CD4-positive, CD25-positive, alpha-beta regulatory T cell (primary cell): ENCODE data around the gene RIBC2. TPM values are rescaled to one million over a fixed set of nuclear protein-coding genes. Genes with fewer than 3 reads are reported as not detected.

ENCODE experiments used
- ATAC-seq, 2 donors: fragments of 150-1000 bp; cut with Tn5 transposase; one replicate each; pipeline ENCODE4 v1.10.0; 2021; ENCODE audit warnings: low read depth in 2 of 2, moderate number of reproducible peaks in 2 of 2, moderate library complexity in 1 of 2
- DNase-seq, 3 donors: peaks; one replicate each; pipeline versions ENCODE4 v3.0.0 to v3.0.0-alpha.2; 2012 to 2022; ENCODE audit warnings: mixed read lengths in 1 of 3
- H3K27ac ChIP-seq: one replicate; pipeline ENCODE4 v1.7.0; 2013; ENCODE audit warnings: mild to moderate bottlenecking, low read length; ENCODE audit not compliant: insufficient read depth, poor library complexity, severe bottlenecking
- H3K27me3 ChIP-seq: one replicate; pipeline ENCODE4 v1.7.0; 2013; ENCODE audit warnings: low read length; ENCODE audit not compliant: control insufficient read depth, insufficient read depth
- H3K36me3 ChIP-seq: one replicate; pipeline ENCODE4 v1.7.0; 2013; ENCODE audit warnings: mild to moderate bottlenecking, low read length, moderate library complexity; ENCODE audit not compliant: control insufficient read depth, insufficient read depth
- H3K4me1 ChIP-seq: 2 replicates; pipeline ENCODE4 v1.7.0; 2013; ENCODE audit warnings: mild to moderate bottlenecking, low read length; ENCODE audit not compliant: insufficient read depth, control insufficient read depth, poor library complexity, severe bottlenecking
- H3K4me3 ChIP-seq: one replicate; pipeline ENCODE4 v1.7.0; 2013; ENCODE audit warnings: low read depth, mild to moderate bottlenecking, low read length, moderate library complexity
- H3K9me3 ChIP-seq, 2 experiments: 1 replicate in 1 of 2; 2 replicates in 1 of 2; pipeline ENCODE4 v1.7.0; 2013; ENCODE audit warnings: low read length in 2 of 2, mild to moderate bottlenecking in 1 of 2, moderate library complexity in 1 of 2; ENCODE audit not compliant: control insufficient read depth in 2 of 2
- H3K27ac Mint-ChIP-seq, 3 donors: one replicate each; pipeline ENCODE4 v1.8.0; 2020 to 2022; ENCODE audit warnings: mild to moderate bottlenecking in 3 of 3, mixed read lengths in 3 of 3, moderate library complexity in 2 of 3
- H3K27me3 Mint-ChIP-seq: one replicate; pipeline ENCODE4 v1.8.0; 2022; ENCODE audit warnings: mild to moderate bottlenecking, mixed read lengths
- H3K36me3 Mint-ChIP-seq: one replicate; pipeline ENCODE4 v1.8.0; 2020; ENCODE audit warnings: mixed read lengths
- H3K4me1 Mint-ChIP-seq, 4 donors: one replicate each; pipeline ENCODE4 v1.8.0; 2020 to 2022; ENCODE audit warnings: mixed read lengths in 4 of 4, mild to moderate bottlenecking in 1 of 4
- H3K4me3 Mint-ChIP-seq, 4 donors: one replicate each; pipeline ENCODE4 v1.8.0; 2020 to 2022; ENCODE audit warnings: mild to moderate bottlenecking in 4 of 4, mixed read lengths in 4 of 4, moderate library complexity in 3 of 4
- H3K9me3 Mint-ChIP-seq, 7 donors: one replicate each; pipeline ENCODE4 v1.8.0; 2020 to 2022; ENCODE audit warnings: mixed read lengths in 7 of 7, mild to moderate bottlenecking in 3 of 7, moderate library complexity in 2 of 7
- polyA plus RNA-seq, 4 donors: library from polyadenylated mRNA; unstranded; fragments of 300-500 nt; fragmentation: Illumina TruSeq; gene quantifications; one replicate each; pipeline ENCODE4 v1.2.3, GENCODE V29; 2021
- total RNA-seq: library from RNA; stranded (reverse); gene quantifications from one replicate; pipeline ENCODE4 v1.2.3, GENCODE V29; 2022

The RIBC2 gene
- total and polyA plus RNA-seq, 5 donors from 2014 or later = 0.15 to 0.67 TPM; not detected in 3

DNA sequence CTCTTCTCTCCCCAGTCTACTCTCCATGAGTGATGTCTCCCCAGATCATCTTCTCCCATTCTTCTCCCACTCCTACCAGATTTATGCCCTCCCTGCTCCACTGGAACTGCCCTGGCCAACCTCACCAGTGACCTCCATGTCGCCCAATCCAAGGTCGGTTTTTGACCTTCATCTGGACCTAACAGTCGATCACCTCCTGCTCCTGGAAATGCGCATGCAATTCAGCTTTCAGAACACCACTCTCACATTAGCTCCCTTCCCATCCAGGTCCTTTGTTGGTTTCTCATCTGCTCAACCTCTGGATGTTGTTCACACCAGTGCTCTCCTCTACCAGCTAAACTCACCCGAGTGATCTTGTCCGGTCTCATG is 5.3 kb downstream of the RIBC2 start:
- Mint-ChIP-seq H3K4me1 (peaks cover 0 to 5% (median 2%) of the 10 kb centered on the region in 4 donors), H3K27me3 (no peaks in the 10 kb centered on the region), H3K36me3 (no peaks in the 10 kb centered on the region), H3K4me3 (no peak overlapping the region), H3K27ac (no peak overlapping the region), H3K9me3 (peaks cover 0 to 4% (median 0%) of the 10 kb centered on the region in 7 donors)
- Histone ChIP-seq H3K4me1 (peaks cover 4% of the 10 kb centered on the region), H3K9me3 (no peaks in the 10 kb centered on the region), H3K4me3 (no peak overlapping the region), H3K27me3 (no peaks in the 10 kb centered on the region), H3K36me3 (no peaks in the 10 kb centered on the region), H3K27ac (no peak overlapping the region)
- DNase-seq (no peak), ATAC-seq (no peak)

DNA sequence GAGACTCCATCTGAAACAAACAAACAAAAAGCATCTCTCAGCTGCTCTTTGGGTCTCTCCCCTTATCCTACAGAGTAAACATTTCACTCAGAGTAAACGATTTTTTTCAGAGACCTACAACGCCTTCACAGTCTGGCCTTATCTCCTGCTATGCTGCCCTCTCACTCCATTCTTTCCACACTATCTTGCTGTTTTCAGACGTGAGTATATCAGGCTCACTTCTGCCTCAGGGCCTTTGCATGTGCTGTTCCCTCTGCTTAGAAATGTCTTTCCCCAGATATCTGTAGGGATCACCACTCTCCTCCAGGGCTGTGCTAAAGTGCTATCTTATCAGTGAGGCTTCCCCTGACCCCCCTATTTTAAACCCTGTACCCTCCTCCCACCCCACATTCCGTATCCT is 6.5 kb downstream of the RIBC2 start:
- Histone ChIP-seq H3K36me3 (no peaks in the 10 kb centered on the region), H3K27me3 (no peaks in the 10 kb centered on the region), H3K9me3 (no peaks in the 10 kb centered on the region), H3K4me3 (no peak overlapping the region), H3K27ac (no peak overlapping the region), H3K4me1 (no peaks in the 10 kb centered on the region)
- Mint-ChIP-seq H3K27ac (no peak overlapping the region), H3K4me3 (no peak overlapping the region), H3K4me1 (no peaks in the 10 kb centered on the region), H3K36me3 (no peaks in the 10 kb centered on the region), H3K27me3 (no peaks in the 10 kb centered on the region), H3K9me3 (peaks cover 0 to 6% (median 0%) of the 10 kb centered on the region in 7 donors)
- ATAC-seq = no peak
- DNase-seq = no peak

DNA sequence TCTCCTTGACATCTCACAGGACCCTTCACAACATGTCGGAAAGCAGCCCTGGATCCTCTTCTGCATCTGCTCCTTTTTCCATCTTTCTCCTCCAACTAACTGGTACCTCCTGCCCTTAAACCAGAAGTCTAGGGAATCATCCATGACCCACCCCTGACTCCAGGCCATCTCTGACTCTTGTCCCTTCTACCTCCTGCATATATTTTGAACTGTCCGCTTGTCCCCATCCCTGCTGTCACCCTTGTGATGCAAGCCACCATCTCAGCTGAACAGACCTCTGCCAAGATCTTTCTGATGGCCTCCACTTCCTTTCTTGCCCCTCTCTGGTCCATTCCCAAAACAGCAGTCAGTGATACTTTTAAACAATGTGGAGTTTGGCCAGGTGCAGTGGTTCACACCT is 7.0 kb downstream of the RIBC2 start:
- Mint-ChIP-seq H3K4me3 (no peak overlapping the region), H3K27ac (no peak overlapping the region), H3K27me3 (no peaks in the 10 kb centered on the region), H3K9me3 (peaks cover 0 to 6% (median 0%) of the 10 kb centered on the region in 7 donors), H3K36me3 (no peaks in the 10 kb centered on the region), H3K4me1 (no peaks in the 10 kb centered on the region)
- no peak for DNase-seq
- Histone ChIP-seq H3K4me1 (no peaks in the 10 kb centered on the region), H3K36me3 (no peaks in the 10 kb centered on the region), H3K9me3 (no peaks in the 10 kb centered on the region), H3K27ac (no peak overlapping the region), H3K4me3 (no peak overlapping the region), H3K27me3 (no peaks in the 10 kb centered on the region)
- ATAC-seq = no peak

DNA sequence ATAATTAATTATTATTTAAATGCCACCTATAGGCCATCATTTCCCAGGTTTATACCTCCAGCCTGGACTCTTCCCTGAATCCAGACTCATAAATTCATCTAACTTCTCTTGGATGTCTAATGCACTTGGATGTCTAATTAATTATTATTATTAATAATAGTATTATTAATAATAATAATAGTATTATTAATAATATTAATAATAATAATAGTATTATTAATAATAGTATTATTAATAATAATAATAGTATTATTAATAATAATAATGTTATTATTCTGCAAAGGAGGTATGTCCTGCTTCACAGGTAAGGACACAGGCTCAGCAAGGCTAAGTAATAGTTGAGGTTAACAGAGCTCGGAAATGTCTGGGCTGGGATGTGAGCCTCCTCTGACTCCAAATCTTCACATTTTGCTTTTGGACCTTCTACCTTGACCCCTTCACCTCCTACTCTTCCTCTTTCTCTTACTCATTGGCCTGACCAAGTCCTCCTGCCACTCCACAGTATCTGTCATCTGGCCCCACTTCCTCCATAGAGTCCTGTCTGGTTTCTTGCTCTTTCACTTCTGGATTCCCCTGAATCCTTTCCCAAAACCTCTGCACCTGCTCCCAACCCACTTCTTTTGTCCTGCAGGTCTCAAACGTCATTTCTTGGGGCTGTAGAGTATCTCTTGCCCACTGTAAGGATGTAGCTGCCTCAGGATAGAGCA is 8.0 kb downstream of the RIBC2 start:
- DNase-seq = no peak
- Histone ChIP-seq H3K9me3 (no peaks in the 10 kb centered on the region), H3K27ac (no peak overlapping the region), H3K36me3 (no peaks in the 10 kb centered on the region), H3K27me3 (no peaks in the 10 kb centered on the region), H3K4me1 (no peaks in the 10 kb centered on the region), H3K4me3 (no peak overlapping the region)
- Mint-ChIP-seq H3K27ac (peak overlapping the region in 2 of 3 donors; percentile 26 to 87), H3K27me3 (no peaks in the 10 kb centered on the region), H3K4me3 (no peak overlapping the region), H3K9me3 (peaks cover 0 to 6% (median 0%) of the 10 kb centered on the region in 7 donors), H3K36me3 (no peaks in the 10 kb centered on the region), H3K4me1 (no peaks in the 10 kb centered on the region)
- no peak for ATAC-seq

DNA sequence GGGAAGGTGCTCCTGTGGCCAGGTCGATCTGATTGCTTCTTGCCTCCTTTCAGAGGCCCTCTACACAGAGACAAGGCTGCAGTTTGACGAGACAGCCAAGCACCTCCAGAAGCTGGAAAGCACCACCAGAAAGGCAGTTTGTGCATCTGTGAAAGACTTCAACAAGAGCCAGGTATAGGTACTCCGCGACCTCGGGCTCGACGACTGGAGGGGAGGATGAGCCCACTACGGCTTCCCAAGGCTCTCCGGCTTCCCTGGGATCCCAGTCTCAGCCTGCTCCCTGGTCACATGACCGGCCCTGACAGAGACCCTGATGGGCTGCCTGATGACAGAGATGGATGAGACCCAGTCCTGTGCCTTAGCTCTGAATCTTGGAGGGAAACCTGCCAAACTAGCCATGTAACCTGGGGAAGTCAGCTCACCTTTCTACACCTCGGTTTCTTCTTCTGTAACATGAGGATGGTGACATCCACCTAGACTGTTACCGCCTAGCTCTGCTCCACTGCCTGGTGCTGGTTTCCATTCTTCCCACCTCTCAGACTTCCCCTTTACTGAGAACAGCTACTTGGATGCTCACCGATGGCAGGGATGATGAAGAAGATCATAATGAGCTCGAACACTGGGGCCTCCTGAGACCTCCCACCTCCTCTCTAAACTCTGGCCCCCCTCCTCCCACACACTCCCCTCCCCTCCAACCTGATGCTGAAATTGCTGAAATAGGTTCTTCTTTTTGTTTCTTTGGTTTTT is 8.9 kb downstream of the RIBC2 start:
- H3K4me1 ChIP-seq = no peaks in the 10 kb centered on the region
- ATAC-seq (no peak), DNase-seq (no peak)
- H3K27me3 ChIP-seq = no peaks in the 10 kb centered on the region
- Mint-ChIP-seq H3K36me3 (no peaks in the 10 kb centered on the region), H3K4me3 (no peak overlapping the region), H3K9me3 (peaks cover 0 to 6% (median 0%) of the 10 kb centered on the region in 7 donors), H3K27me3 (no peaks in the 10 kb centered on the region), H3K4me1 (no peaks in the 10 kb centered on the region), H3K27ac (peak overlapping the region in 1 of 3 donors; percentile 26)
- H3K27ac ChIP-seq = no peak overlapping the region
- H3K4me3 ChIP-seq = no peak overlapping the region
- no peaks in the 10 kb centered on the region for H3K36me3 ChIP-seq
- H3K9me3 ChIP-seq = peaks cover 0 to 2% of the 10 kb centered on the region in 2 experiments

DNA sequence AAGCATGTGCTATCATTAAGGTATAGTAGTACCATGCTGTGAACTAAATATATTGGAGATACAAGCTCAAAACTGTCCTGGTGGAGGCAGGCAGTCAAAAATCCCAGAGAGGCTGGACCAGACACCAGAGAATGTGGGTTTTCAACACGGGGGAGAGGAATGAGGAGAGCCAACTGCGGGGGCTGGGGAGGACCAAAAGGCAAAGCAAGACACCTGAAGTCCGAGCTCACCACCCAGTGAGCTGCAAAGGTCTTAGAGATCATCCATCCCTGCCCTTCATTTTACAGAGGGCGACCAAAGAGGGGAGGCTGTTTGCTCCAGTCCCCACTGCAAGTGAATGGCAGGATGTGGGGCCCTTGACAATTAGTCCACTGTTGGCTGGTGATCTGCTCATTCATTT is 10.0 kb downstream of the RIBC2 start:
- peak overlapping the region in 1 of 3 donors; percentile 36 for H3K27ac Mint-ChIP-seq
- peaks cover 0 to 6% (median 0%) of the 10 kb centered on the region in 7 donors for H3K9me3 Mint-ChIP-seq
- no peaks in the 10 kb centered on the region for H3K27me3 Mint-ChIP-seq
- Histone ChIP-seq H3K36me3 (no peaks in the 10 kb centered on the region), H3K4me3 (no peak overlapping the region), H3K4me1 (no peaks in the 10 kb centered on the region), H3K9me3 (peaks cover 0 to 2% of the 10 kb centered on the region in 2 experiments), H3K27ac (no peak overlapping the region), H3K27me3 (no peaks in the 10 kb centered on the region)
- ATAC-seq = no peak
- DNase-seq = no peak
- no peak overlapping the region for H3K4me3 Mint-ChIP-seq
- no peaks in the 10 kb centered on the region for H3K36me3 Mint-ChIP-seq
- H3K4me1 Mint-ChIP-seq = no peaks in the 10 kb centered on the region

DNA sequence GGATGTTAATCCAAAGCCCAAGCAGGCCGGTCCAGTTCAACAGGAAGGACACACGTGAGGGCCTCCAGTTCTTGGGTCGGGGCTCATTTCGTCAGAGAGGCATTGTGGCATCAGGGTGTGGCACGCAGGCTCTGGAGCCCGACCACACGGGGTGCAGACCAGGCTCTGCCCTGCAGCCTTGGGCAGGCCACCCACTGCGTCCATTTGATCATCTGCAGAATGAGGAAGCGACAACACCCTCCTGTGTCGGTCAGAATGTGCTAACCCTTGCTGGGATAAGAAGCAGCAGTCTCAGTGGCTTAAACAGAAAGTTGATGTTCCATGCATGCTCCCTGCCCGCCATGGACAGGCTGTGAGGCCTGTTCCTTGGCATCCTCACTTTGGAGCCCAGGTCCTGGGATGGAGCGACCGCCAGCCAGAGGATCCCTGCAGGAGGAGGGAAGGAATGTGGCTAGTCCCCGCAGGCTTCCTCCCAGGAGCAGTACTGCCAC is 10.8 kb downstream of the RIBC2 start:
- no peak for ATAC-seq
- Histone ChIP-seq H3K4me1 (no peaks in the 10 kb centered on the region), H3K27me3 (no peaks in the 10 kb centered on the region), H3K27ac (no peak overlapping the region), H3K36me3 (no peaks in the 10 kb centered on the region), H3K9me3 (peaks cover 0 to 2% of the 10 kb centered on the region in 2 experiments), H3K4me3 (no peak overlapping the region)
- no peak overlapping the region for H3K4me3 Mint-ChIP-seq
- H3K9me3 Mint-ChIP-seq = peaks cover 0 to 4% (median 0%) of the 10 kb centered on the region in 7 donors
- H3K36me3 Mint-ChIP-seq = no peaks in the 10 kb centered on the region
- DNase-seq = no peak
- H3K4me1 Mint-ChIP-seq = peaks cover 0 to 4% (median 0%) of the 10 kb centered on the region in 4 donors
- no peaks in the 10 kb centered on the region for H3K27me3 Mint-ChIP-seq
- H3K27ac Mint-ChIP-seq = no peak overlapping the region
